DMS153 treated with DMSO at 0.1 percent for 48 hours (cell line): ENCODE results near the gene KCTD21.
"Not testable (repeated sequence)": the region's sequence is repeated elsewhere in the genome, so short reads cannot be mapped to it uniquely, and the experiment has no call there.

Source experiments
- DNase-seq: peaks from one replicate; lab custom pipeline; 2025; ENCODE audit not compliant: unreplicated experiment; lab: John Stamatoyannopoulos, UW

Gene KCTD21

DNA sequence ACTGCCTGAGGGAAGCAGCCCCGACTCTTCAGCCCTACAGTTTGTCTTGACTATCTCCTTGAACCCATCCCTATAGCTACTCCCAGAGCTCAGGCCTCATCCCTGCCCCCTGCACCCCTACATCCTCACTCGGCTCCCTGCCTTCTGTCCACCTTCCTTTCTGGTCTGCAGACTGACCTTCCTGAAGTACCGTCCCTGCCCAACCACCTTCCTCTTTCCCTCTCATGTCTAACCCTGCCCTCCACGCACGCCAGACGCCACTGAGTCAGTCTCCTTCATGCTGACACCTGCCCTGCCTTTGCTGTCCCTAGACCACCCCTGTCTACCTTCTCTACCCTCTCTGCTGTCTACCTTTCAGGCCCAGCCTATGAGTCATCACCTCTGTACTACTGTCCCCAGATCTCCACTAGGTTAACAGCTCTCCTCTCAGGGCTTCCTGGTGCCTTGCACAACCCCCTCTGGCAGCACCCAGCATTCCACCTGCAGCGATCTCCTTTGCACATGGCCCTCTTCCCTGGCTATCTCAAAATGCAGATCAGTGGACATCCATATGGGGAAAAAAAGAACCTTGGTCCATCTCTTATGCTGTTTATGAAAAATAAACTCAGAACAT lies 8.9 kb downstream of the KCTD21 start:
- DNase-seq, result no peak

DNA sequence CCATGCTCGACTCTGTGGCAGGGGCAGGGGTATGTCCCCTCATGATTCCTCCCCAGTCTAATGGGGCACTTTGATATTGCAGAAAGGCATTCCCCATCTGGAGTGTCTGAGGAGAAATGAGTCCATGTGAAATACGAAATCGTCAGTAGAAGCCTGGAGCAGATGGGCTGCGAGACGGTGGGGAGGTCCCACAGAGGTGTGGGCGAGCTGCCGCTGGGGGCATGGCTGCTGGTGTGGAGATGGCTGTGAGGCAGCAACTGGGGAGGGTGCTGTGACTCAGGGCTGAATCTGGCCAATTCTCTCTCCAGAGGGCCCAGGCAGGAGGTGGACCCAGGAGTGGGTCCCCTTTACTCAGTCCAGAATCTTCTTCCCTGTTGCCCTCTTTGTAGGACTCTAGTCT lies 11.2 kb downstream of the KCTD21 start:
- no peak for DNase-seq

GRCh38 chr11:78176605-78177141 lies 11.8 kb downstream of the KCTD21 start:
- no peak for DNase-seq

- not testable (repeated sequence) for DNase-seq
Observed at GRCh38 chr11:78175862-78176261, 12.6 kb downstream of the KCTD21 start.

DNA sequence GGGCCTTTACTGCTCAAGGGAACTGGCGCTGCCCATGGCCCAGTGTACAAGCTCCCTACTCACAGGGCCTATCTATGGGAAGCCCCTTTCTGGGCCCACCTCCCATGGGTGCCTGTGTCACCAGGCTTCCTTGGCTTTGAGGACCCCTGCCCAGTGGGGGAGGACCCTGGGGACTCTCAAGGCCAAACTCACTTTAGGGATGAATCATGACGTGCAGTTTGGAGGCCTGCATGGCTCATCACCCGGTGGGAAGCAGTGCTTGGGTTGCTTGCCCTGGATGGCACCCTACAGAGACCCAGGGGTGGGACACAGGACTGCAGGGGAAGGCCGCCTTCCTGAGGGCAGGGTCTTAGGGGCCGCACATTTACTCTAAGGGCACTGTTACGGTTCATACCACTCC lies 16.5 kb downstream of the KCTD21 start:
- DNase-seq, result no peak

GRCh38 chr11:78170874-78171549 lies 17.4 kb downstream of the KCTD21 start:
- no peak for DNase-seq

DNA sequence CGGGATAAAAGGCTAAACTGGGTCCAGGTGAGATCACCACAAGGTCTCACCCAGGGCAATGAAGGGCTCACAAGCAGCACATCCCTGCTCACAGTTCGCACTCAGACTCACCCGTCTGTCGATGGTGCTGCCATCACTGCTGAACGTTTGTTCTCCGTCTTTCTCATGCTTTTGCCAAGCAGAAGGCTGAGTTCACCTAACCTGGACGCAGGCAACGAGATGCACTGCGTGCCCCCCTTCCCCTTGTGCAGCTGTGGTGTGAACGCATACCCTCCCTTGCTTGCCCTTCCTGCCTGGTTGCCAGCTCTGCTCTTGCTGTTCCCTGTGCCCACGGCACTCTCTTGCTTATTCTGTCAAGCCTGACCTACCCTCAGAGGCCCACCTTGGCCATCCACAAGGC lies 18.0 kb downstream of the KCTD21 start:
- no peak for DNase-seq

GRCh38 chr11:78168539-78169477 lies 19.6 kb downstream of the KCTD21 start:
- DNase-seq, result no peak

GRCh38 chr11:78166855-78167469 lies 21.5 kb downstream of the KCTD21 start:
- DNase-seq, result no peak

DNA sequence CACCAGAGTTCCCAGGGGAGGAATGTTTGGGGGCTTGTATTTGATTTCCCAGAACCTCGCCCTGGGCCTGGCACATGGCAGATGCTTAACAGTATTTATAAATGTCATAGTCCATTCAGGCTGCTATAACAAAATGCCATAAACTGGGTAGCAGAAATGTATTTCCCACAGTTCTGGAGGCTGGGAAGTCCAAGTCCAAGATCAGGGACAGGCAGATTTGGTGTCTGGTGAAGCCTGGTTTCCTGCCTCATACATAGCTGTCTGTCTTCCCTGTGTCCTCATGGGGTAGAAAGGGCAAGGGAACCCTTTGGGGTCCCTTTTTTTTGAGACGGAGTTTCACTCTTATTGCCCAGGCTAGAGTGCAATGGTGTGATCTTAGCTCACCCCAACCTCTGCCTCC lies 24.0 kb downstream of the KCTD21 start:
- no peak for DNase-seq

DNA sequence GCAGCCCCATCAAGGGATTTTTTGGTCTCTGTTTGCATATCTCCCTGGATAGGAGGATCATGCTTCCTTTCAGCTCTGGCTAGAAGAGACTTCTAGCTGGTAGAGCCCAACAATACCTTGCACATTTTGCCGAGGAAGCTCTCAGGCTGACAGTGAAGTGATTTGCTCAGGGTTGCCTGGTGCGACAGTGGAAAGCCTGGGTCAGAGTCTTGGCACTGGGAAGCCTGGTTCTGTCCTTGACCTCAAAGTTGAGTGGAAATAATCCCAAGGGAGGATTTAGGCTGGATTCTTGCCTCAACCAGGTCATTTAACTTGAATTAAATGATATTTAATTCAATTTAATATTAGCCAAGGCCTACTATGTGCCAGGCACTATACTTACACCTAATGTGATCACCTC lies 24.6 kb downstream of the KCTD21 start:
- no peak for DNase-seq

GRCh38 chr11:78161962-78162371 lies 26.5 kb downstream of the KCTD21 start:
- DNase-seq, result no peak

- DNase-seq, result no peak
Observed at GRCh38 chr11:78161346-78161745, 27.1 kb downstream of the KCTD21 start.

DNA sequence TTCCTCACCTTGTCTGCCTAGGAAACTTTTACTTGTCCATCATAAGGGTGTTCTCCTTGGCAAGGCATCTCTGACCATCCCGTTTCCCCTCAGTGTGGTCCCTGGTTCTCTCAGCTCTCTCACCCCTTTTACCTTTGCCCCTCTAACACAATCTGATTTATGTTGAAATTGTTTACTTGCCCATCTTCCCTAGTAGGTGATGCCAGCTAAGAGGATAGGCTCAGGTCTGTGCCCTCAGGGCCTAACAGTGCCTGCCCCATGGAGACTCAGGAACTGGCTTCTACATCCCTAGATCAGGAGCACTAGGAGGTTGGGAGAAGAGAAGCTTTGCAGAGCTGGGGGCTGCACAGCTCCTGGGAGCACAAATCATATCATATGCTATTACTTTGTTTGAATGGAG lies 27.9 kb downstream of the KCTD21 start:
- no peak for DNase-seq

GRCh38 chr11:78158987-78159652 lies 29.3 kb downstream of the KCTD21 start:
- DNase-seq, result no peak

DNA sequence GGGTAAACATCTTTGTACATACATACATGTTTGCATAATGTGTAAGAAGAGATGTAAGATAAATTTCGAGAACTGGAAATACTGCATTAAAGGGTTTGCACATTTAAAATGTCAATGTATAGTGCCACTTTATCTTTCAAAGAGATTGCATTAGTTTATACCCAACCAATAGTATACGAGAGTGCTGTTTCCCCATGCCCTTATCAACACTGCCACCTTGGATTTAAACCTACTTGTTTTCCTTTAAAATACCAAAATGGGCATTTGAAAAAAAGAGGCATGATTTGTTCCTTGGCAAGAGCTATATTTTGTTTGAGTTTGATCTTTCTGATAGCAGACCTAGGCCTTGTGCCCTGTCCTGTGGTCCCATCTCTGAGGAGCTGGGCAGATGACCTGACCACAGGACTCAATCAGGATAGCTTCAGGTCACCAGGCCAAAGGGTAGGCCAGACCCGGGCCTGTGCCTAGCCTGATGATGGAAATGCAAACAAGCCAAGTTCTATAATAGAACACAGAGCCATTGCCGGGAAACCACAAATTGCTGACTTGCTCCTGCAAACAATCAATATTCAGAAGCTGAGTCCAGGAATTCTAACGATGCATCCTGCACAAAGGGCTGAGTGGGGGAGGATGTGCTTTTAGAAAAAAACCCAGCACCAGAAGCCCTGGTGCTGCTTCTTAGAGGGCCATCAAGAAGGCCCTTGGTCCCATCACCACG lies 32.1 kb downstream of the KCTD21 start:
- no peak for DNase-seq

DNA sequence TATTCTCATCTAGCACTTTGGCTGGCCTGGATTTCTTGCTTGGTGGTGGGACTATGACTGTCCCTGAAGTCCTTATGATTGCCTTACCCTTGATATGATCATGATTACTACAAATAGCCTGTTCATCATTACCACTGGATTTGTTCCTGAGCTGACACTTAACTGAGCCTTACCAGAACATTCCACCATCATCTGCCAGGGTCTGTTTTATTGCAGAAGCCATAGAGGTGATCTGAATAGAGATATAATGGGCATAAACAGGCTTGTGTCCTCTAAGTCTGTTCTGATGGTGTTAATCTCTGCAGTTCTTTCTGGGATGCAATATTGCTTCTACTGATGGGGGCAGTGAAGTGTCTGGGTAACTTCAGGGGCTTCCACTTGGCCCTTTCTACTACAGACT lies 36.6 kb downstream of the KCTD21 start:
- DNase-seq, result no peak

DNA sequence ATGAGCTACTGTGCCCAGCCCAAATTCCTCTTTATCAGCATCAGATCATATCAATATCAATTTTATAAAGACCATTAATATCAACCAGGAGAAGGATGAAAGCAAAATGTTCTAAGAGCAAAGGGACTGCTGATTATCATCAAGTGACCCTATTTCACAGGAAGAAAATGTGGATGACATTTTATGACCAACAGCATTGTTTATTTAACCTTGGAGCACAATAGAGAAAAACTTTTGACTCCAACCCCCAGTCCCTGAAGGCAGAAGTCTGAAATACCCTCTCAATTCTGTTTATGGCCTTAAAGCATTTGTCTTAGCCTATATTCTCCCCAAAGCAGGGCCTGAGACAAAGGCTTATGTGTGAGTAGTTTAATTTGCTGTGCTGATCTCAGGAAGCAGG lies 37.7 kb downstream of the KCTD21 start:
- no peak for DNase-seq

DNA sequence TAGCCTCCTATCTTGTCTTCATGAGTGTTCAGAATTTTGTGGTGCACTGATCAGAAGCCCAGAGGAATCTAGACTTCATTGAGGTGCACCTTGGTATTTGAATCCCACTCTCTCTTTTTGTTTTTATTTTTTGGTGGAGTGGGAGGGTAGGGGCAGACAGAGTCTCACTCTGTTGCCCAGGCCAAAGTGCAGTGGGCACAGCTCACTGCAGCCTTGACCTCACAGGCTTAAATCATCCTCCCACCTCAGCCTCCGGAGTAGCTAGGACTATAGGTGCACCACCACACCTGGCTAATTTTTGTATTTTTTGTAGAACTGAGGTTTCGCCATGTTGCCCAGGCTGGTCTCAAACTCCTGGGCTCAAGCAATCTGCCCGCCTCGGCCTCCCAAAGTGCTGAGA lies 38.1 kb downstream of the KCTD21 start:
- DNase-seq, result no peak

GRCh38 chr11:78149646-78150045 lies 38.8 kb downstream of the KCTD21 start:
- DNase-seq, result no peak
